ENCODE measurements around the gene NT5C3B.

DNA sequence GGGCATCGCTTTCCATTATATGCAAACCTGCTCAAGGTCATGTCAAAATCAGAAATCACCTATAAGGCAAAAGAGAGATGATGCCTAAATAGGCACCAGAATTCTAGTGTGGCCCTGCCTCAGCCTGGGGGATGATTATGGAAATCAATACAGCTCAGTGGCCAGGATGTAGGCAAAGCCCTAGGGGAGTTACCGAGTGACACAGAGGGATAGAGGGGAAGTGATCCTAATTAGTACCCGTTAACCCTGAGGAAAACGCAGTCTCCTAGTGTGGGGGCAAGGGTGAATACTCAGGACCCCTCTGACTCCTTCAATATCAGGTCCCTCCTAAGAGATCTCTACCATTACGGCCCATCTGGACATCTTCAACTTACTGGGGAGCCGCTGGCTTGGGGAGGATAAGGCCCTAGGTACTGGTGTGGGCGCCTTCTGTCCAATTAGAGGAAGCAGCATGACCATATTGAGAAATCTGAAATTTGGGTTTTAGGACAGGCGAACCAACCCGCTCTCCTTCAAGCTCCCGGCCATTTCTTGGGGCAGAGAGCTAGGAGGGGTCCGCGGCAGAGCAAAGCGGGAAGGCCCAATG, 725 bp downstream of the NT5C3B start:
- TF ChIP-seq CTCF (IDR thresholded peaks at IDR 0.05) (no peak), POLR2A (IDR thresholded peaks at IDR 0.05) (no peak), POLR2AphosphoS5 (IDR thresholded peaks at IDR 0.05) (no peak)

Measured in upper lobe of left lung (tissue), 4 donors.